ENCODE measurements around the gene SPTA1.
A peak's percentile ranks its signal among the peaks of the same experiment; 100 is the strongest.
"Not testable (repeated sequence)": the region's sequence is repeated elsewhere in the genome, so short reads cannot be mapped to it uniquely, and the experiment has no call there.

SPTA1 gene

DNA sequence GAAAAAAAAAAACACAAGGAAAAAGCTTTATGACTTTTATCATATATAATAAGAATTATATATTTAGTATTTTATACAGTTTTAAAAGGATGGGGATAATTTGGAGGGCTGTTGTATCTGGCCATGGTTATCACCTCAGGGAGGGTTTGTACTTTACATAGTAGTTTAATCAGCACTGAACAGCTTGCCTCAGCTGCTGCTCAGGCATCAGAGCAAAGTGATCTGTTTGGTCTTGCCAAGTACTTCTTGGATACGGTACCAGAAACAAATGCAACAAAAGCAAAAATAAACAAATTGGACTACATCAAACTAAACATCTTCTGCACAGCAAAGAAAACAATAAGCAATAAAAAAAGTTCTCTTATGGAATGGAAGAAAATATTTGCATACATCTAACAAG is 2.6 kb upstream of the SPTA1 start:
- DNase-seq (ENCODE audit: low read depth, low spot score) = no peak
- no peak overlapping the region for H3K4me3 ChIP-seq (ENCODE audit: low read length)

DNA sequence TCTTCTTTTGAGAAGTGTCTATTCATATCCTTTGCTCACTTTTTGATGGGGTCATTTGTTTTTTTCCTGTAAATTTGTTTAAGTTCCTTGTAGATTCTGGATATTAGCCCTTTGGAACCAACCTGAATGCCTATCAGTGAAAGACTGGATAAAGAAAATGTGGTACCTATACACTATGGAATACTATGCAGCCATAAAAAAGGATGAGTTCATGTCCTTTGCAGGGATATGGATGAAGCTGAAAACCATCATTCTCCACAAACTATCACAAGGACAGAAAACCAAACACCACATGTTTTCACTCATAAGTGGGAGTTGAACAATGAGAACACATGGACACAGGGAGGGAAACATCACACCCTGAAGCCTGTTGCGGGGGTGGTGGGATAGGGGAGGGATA is 1.8 kb upstream of the SPTA1 start:
- DNase-seq (ENCODE audit: low read depth, low spot score); H3K4me3 ChIP-seq (ENCODE audit: low read length): not testable (repeated sequence)

DNA sequence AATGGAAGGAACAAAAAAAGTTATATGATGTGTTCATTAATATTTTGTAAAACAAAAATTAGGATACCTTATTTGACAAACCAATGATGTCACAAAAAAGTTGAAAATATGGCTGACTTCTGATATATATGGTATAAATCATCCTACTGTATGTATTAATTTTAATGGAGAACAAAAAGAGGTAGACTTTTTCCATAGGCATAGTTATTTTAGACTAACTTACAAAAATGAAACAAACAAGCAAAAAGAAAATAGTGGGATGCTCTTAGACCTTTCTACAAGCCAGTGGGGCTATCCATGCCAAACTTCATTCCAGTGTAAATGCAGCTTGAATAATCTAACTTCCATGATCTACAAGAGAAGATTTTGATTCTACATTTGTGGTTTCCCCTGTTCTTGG is 522 bp upstream of the SPTA1 start:
- no peak overlapping the region for H3K4me3 ChIP-seq (ENCODE audit: low read length)
- DNase-seq (ENCODE audit: low read depth, low spot score) = no peak

- H3K4me3 ChIP-seq (ENCODE audit: low read length) = no peak overlapping the region
- DNase-seq (ENCODE audit: low read depth, low spot score) = no peak
These were observed 1.4 kb downstream of the SPTA1 start for GRCh38 chr1:158685085-158685484.

DNA sequence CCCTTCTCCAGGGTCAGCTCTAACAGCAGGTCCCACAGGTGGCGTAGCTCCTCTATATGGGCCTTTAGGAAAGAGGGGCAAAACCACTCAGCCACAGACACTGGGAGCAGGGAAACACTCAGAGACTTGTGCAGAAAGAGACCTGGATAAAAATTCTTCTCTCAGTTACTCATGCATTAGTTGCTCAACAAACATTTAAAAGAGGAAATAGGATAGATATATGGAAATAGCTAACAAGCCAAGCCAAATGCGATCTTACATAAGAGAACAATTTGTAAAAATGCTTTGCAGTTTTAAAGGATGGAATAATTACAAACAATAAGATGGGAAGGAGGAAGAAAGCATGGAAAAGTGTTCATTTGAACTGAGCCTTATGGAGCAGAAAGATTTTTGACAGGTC is 4.9 kb downstream of the SPTA1 start:
- DNase-seq (ENCODE audit: low read depth, low spot score) = no peak
- H3K4me3 ChIP-seq (ENCODE audit: low read length) = no peak overlapping the region

DNA sequence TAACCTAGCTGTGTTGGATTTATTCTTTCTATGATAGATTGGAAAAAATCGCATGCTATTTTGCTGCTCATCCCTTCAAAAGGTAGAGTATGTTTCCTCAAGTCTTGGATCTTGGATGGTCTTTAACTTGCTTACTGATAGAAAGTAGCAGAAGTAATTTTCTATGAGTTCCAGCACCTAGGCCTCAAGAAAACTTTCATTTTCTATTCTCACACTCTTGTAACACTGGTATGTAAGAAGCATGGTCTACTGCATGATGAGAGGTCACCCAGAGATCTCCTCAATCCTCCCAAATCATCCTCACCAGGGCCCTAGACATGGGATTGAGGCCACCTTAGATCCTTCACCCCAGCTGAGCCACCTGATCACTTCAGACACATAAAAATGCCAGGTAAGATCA is 7.2 kb downstream of the SPTA1 start:
- no peak for DNase-seq (ENCODE audit: low read depth, low spot score)
- H3K4me3 ChIP-seq (ENCODE audit: low read length) = no peak overlapping the region

- no peak overlapping the region for H3K4me3 ChIP-seq (ENCODE audit: low read length)
- no peak for DNase-seq (ENCODE audit: low read depth, low spot score)
These were observed 10.8 kb downstream of the SPTA1 start for GRCh38 chr1:158675563-158676323.

DNA sequence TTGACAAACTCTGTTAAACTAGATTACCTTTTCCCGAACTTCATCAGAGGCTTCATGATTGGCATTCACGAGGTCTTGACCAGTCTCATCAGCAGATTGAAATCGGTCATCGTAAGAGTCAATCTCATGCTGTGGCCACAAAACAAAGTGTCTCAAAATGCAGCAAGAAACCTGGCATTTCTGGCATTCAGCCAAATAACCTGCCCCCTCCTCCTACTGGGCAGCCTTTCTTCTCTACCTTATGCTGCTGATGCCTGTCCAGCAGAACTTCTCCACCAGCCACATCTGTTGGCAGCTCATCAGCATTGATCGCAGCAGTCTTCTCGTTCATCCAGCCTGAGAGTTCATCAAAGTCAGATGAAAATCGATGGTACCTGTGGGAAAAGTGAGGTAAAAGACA is 12.2 kb downstream of the SPTA1 start:
- no peak for DNase-seq (ENCODE audit: low read depth, low spot score)
- H3K4me3 ChIP-seq (ENCODE audit: low read length) = no peak overlapping the region

DNA sequence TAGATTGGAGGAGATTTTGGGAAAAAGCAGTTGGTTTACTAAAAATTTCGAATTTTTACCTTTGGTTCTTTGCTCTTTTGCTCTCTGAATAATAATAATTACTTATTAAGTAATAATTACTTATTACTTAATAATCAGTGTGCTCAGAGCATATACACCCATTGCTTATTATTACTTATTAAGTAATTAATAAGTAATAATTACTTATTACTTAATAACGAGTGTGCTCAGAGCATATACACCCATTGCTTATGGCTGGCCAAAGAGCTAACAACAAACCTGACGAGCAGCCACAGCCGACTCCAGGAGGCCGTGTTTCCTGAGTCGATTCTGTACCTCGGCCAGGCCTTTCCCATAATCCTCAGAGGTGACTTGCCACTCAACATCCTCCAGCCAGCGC is 20.5 kb downstream of the SPTA1 start:
- no peak overlapping the region for H3K4me3 ChIP-seq (ENCODE audit: low read length)
- DNase-seq (ENCODE audit: low read depth, low spot score) = no peak

- peak; percentile 63 for DNase-seq (ENCODE audit: low read depth, low spot score)
- H3K4me3 ChIP-seq (ENCODE audit: low read length) = no peak overlapping the region
These were observed 31.9 kb downstream of the SPTA1 start for GRCh38 chr1:158654571-158654970.

DNA sequence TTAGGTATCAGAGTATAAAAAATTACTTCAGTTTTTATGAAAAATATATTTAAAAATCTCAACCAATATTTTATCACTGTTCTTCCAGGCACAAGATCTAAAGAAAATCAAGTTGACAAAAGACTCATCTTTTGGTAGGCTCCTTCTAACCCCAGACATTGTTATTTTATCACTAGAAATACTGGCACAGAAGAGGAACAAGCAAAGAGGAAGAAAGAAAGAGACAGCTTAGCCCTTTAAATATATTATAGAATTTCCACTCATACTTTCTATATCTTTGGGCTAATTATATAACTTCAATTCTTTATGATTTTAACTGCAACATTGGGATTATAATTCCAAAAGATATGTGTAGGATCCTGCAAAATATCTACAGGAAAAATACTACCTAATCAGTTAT is 32.4 kb downstream of the SPTA1 start:
- no peak overlapping the region for H3K4me3 ChIP-seq (ENCODE audit: low read length)
- no peak for DNase-seq (ENCODE audit: low read depth, low spot score)

DNA sequence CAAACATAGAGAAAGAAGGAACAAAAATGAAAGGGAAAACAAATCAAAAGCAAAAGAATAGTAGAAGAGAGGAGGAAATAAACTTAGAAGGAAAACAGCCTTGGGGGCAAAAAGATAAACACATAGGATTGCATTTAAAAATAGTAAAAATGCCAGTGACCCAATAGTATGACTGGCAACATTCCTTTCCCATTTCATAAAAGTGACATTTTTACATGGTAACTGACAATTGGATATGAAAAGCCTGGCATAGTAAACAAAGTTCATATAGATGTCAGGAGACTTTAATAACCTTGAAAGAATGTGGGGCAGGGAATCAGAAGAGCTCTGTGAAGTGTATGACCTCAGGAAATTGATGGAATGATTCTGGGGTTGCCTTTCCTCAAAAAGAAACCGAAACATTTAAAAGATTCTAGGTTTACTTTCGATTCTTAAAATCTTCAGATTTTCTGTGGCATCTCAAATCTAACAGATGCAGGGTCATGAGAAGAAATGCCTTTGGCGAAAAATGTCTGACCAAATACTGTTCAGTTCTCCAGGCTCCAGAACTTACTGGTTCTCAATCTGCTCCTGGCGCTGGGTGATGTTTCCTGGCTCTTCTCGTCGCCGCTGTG is 33.7 kb downstream of the SPTA1 start:
- no peak overlapping the region for H3K4me3 ChIP-seq (ENCODE audit: low read length)
- DNase-seq (ENCODE audit: low read depth, low spot score) = no peak

DNA sequence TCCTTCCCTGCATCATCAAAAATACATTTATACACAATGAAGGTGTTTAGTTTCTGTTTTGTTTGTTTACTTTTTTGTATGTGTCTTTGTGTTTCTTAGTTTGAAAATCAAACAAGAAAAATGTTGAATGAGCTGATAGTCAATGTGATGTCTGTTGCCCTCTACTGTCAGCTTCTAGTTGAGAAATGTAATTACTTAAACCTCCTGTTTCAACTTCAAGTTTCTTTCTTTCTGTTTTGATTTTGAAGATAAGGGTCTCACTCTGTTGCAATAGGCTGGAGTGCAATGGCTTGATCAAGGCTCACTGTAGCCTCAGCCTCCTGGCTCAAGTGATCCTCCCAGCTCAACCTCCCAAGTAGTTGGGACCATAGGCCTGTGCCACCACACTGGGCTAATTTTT is 37.5 kb downstream of the SPTA1 start:
- no peak overlapping the region for H3K4me3 ChIP-seq (ENCODE audit: low read length)
- peak; percentile 62 for DNase-seq (ENCODE audit: low read depth, low spot score)

GRCh38 chr1:158646465-158646864 is 40.0 kb downstream of the SPTA1 start:
- no peak for DNase-seq (ENCODE audit: low read depth, low spot score)
- H3K4me3 ChIP-seq (ENCODE audit: low read length) = no peak overlapping the region

DNA sequence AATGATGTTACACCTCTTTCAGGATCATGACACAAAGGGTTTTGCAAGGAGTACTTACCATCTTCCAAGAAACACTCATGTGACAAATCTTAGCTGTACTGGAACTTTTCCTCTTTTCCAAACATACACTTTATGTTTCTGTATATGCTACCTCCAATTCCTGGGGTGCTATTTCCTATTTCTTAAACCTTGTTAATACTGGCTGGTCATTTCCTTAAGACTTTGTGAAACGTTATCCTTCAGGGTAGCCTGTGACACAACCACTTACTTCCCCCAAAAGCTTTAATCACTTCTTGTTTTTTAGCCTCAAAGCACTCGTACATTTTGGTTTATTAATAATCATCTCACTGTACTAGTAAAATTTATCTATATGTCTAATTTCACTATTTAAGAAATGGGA is 42.1 kb downstream of the SPTA1 start:
- no peak overlapping the region for H3K4me3 ChIP-seq (ENCODE audit: low read length)
- DNase-seq (ENCODE audit: low read depth, low spot score) = no peak

DNA sequence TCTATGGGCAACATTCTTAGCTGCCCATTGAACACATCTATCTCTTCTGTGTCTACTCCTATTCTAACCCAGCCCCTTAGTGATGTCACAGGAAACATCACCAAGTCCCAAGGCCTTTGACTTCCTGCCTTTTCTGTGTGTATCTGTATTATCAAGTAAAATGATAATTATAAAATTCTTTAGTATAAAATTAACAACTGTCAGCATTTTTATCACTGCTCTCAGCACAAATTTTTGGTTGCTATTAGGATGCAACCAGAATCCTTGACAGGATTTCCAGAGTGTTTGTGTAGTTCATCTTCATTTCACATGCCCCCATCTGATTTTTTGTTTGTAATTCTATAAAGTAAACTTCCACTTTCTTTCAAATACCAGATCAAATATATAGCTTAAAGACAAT is 47.6 kb downstream of the SPTA1 start:
- no peak overlapping the region for H3K4me3 ChIP-seq (ENCODE audit: low read length)
- DNase-seq (ENCODE audit: low read depth, low spot score) = no peak

GRCh38 chr1:158638146-158638545 is 48.4 kb downstream of the SPTA1 start:
- H3K4me3 ChIP-seq (ENCODE audit: low read length) = no peak overlapping the region
- DNase-seq (ENCODE audit: low read depth, low spot score) = no peak

DNA sequence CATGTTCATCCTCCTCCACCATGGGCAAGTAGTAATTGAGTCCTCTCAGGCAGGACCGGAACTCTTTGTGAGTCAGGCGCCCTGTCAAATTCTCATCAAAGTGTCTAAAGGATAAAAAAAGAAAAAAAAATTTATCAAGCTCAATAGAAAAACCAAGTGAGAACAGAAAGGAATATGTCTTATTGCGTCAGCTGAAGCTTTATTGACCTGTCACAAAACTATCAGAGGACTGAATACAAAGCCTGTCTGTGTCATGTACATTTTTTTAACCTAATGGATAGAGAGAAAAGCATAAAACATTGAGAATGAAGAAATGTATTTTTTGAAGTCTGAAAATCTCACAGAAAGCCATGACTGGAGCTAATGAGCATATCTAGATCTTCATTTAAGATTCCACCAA is 72.8 kb downstream of the SPTA1 start:
- H3K4me3 ChIP-seq (ENCODE audit: low read length) = no peak overlapping the region
- DNase-seq (ENCODE audit: low read depth, low spot score) = no peak

DNA sequence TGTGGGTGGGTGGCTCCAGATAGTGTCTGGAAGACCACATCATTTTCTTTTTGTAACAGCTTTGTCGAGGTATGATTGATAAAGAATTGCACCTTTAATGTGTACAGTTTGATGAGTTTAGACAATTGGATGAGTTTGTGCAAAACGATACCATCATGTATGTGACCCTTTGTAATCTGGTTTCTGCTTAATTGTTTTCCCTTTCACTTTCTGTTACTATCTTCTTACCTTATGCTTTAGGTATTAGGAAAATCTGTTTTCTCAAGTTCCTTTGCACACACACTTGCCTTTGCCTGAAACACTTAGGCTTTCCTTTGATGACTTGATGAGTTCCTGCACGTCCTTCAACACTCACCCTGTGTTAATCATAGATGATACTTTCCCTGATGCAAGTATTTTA is 74.6 kb downstream of the SPTA1 start:
- no peak for DNase-seq (ENCODE audit: low read depth, low spot score)
- H3K4me3 ChIP-seq (ENCODE audit: low read length) = no peak overlapping the region

DNA sequence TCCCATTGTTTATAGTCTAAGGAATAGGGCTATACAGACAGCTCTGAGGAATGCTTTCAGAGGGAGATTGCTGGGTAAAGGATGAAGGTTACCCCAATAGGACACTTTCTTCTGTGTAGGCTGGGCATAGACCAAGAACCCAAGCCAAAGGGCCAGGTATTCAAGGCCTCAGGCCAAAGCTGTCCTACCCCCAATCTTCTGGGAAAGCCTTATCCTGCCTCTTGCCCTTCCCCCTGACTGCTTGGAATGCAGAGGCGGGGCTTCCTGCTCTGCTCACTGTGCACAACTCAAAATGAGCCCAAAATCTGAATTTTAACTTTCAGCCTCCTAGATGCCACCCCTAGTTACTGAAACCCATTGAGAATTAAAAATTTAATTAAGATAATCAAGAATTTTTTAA is 79.2 kb downstream of the SPTA1 start:
- DNase-seq (ENCODE audit: low read depth, low spot score) = no peak
- H3K4me3 ChIP-seq (ENCODE audit: low read length) = no peak overlapping the region

DNA sequence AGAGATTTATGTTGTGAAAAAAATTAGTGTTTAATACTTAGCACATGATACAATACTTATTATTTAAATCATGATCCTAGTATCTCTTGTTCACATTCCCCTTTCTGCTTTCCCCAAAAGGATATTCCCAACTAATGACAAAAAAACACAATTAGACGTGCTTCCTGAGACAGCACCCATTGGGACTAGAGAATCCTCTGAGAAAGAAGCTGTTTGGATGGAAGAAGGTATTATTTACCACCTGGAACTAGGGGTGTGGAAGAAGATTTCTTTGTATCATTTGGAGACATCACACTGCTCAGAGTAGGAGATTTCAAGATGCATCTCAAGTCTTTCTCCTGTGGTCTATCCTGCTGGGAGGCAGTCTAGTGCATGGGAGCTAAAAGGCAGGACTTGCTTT is 81.5 kb downstream of the SPTA1 start, which contains the start of gene OR10Z1:
Gene OR10Z1 (plus strand): TSS at position 301 of the 400 bp plus-strand sequence. CDS start 1,171 bp downstream, outside the sequence.
- no peak within 1 kb of the TSS for H3K4me3 ChIP-seq (ENCODE audit: low read length)

More for the DNA sequence above, 81.5 kb downstream of the SPTA1 start, which contains the start of gene OR10Z1:
- DNase-seq (ENCODE audit: low read depth, low spot score) = no peak

All from Jurkat, Clone E6-1 (cell line).